K562 (cell line): Measurements from ENCODE around the gene DCLK1. TPM values are rescaled to one million over a fixed set of nuclear protein-coding genes. Genes with fewer than 3 reads are reported as not detected.

Experiments used
- BCLAF1 ChIP-seq, 2 experiments: fragments of 450-650 bp in 1 of 2; IDR thresholded peaks; 2 replicates each; pipeline ENCODE4 v1.6.1; 2011 to 2017; ENCODE audit warnings: low read depth in 2 of 2, antibody characterized with exemption in 1 of 2, borderline replicate concordance in 1 of 2, low read length in 1 of 2, mild to moderate bottlenecking in 1 of 2, mixed read lengths in 1 of 2; ENCODE audit not compliant: control insufficient read depth in 1 of 2
- E2F8 ChIP-seq: fragments of 450-650 bp; IDR thresholded peaks from 2 replicates; pipeline ENCODE4 v1.7.1; 2018; ENCODE audit warnings: mild to moderate bottlenecking, low read depth; ENCODE audit not compliant: partially characterized antibody
- GTF2F1 ChIP-seq: IDR thresholded peaks from 2 replicates; pipeline ENCODE4 v1.6.1; 2011; ENCODE audit warnings: low read depth, low read length, improper control_type of control experiment
- MAFF ChIP-seq: IDR thresholded peaks from 2 replicates; pipeline ENCODE4 v1.6.1; 2012; ENCODE audit warnings: low read length, improper control_type of control experiment
- PREB ChIP-seq: sonication (generic); formaldehyde crosslinking; IDR thresholded peaks from 2 replicates; pipeline ENCODE4 v1.8.1; 2023; ENCODE audit warnings: mild to moderate bottlenecking, missing genetic modification reagents
- TSC22D4 ChIP-seq: fragments of 450-650 bp; IDR thresholded peaks from 2 replicates; pipeline ENCODE4 v1.6.1; 2016; ENCODE audit warnings: missing genetic modification characterization, missing biosample characterization, control low read depth
- ZNF444 ChIP-seq: fragments of 250-450 bp; sonication (Bioruptor Pico); IDR thresholded peaks from 2 replicates; pipeline ENCODE4 v1.4.0; 2020; ENCODE audit warnings: mild to moderate bottlenecking, moderate library complexity
- polyA plus RNA-seq, 8 experiments: library from polyadenylated mRNA; depleted of rRNA in 4 of 8; stranded (reverse) in 5 of 8; unstranded in 3 of 8; fragments of >200 nt; fragmentation: Nextera tagmentation in 2 of 8; fragmentation: Illumina TruSeq in 1 of 8; extraction: Ambion mirVana in 2 of 8; extraction: Trizol in 1 of 8; gene quantifications; 2 replicates each; pipeline versions ENCODE4 v1.2.1 to v1.2.3, GENCODE V29; 2011 to 2014; ENCODE audit warnings: inconsistent platforms in 1 of 8, missing spikeins in 1 of 8
- total RNA-seq, 7 experiments: library from RNA; depleted of rRNA in 6 of 7; stranded (reverse); fragments of >200 nt in 6 of 7; fragmentation: Illumina TruSeq in 2 of 7; extraction: Trizol in 2 of 7; gene quantifications; 2 replicates each; pipeline versions ENCODE4 v1.2.1 to v1.2.3, GENCODE V29; 2011 to 2021; ENCODE audit warnings: low replicate concordance in 1 of 7

Gene DCLK1
- total and polyA plus RNA-seq, 9 of the 15 experiments (the other 6 are each of a cell fraction or from before 2014, with no cell fraction given) = 0.07 TPM; not detected in 8

- TF ChIP-seq E2F8 (no peak), BCLAF1 (IDR thresholded peaks at IDR 0.05; ENCODE audit: borderline replicate concordance in 1 of 2, control insufficient read depth in 1 of 2, low read depth in 2 of 2, low read length in 1 of 2) (no peak), TSC22D4 (tag) (no peak), MAFF (no peak), PREB (CRISPR knock-in tag) (no peak), GTF2F1 (no peak), ZNF444 (CRISPR knock-in tag) (no peak)
Observed at GRCh38 chr13:35954207-35954560, 177.0 kb downstream of the DCLK1 start (continued).
